Pulmonary artery endothelial cell (primary cell): ENCODE data around the gene CD79A. TPM values are rescaled to one million over a fixed set of nuclear protein-coding genes. Genes with fewer than 3 reads are reported as not detected.

ENCODE experiments used
- total RNA-seq: library from RNA; depleted of rRNA; stranded (reverse); fragments of >200 nt; gene quantifications from 2 replicates; pipeline ENCODE4 v1.2.3, GENCODE V29; 2014

CD79A gene
- total RNA-seq, 1 donor from 2014 or later = not detected

Other genes with a start within 250 kb of the CD79A start
- gene CEACAM7, start 189.0 kb upstream of the CD79A start, total RNA-seq = not detected in 2 replicates
- not detected in 2 replicates for gene CEACAM5, start 168.7 kb upstream of the CD79A start, total RNA-seq
- not detected in 2 replicates for gene CEACAM6, start 121.7 kb upstream of the CD79A start, total RNA-seq
- gene CEACAM3, start 80.7 kb upstream of the CD79A start, total RNA-seq = not detected in 2 replicates
- gene LYPD4, start 32.6 kb upstream of the CD79A start, total RNA-seq = not detected in 2 replicates
- not detected in 2 replicates for gene DMRTC2, start 32.2 kb upstream of the CD79A start, total RNA-seq
- gene RPS19, start 17.0 kb upstream of the CD79A start, total RNA-seq = 650 and 665 TPM in 2 replicates
- 46.3 and 53.8 TPM in 2 replicates for gene ARHGEF1, start 5.9 kb downstream of the CD79A start, total RNA-seq
- not detected in 2 replicates for gene ERFL, start 51.2 kb downstream of the CD79A start, total RNA-seq
- gene RABAC1, start 82.0 kb downstream of the CD79A start, total RNA-seq = 95.2 and 157 TPM in 2 replicates
- gene ATP1A3, start 117.0 kb downstream of the CD79A start, total RNA-seq = 0.07 TPM in 1 of 2 replicates, not detected in the other
- 2.2 and 5.7 TPM in 2 replicates for gene GRIK5, start 192.9 kb downstream of the CD79A start, total RNA-seq
- gene ZNF574, start 198.9 kb downstream of the CD79A start, total RNA-seq = 11.9 and 15.1 TPM in 2 replicates